HG03342 (cell line): ENCODE results near the gene OR6K6.

ENCODE experiments used
- ATAC-seq: cut with Tn5 transposase; IDR thresholded peaks from one replicate; pipeline ENCODE4 v1.9.1; 2021; ENCODE audit warnings: mild to moderate bottlenecking, moderate library complexity; ENCODE audit not compliant: unreplicated experiment

OR6K6 gene, protein sequence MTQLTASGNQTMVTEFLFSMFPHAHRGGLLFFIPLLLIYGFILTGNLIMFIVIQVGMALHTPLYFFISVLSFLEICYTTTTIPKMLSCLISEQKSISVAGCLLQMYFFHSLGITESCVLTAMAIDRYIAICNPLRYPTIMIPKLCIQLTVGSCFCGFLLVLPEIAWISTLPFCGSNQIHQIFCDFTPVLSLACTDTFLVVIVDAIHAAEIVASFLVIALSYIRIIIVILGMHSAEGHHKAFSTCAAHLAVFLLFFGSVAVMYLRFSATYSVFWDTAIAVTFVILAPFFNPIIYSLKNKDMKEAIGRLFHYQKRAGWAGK

DNA sequence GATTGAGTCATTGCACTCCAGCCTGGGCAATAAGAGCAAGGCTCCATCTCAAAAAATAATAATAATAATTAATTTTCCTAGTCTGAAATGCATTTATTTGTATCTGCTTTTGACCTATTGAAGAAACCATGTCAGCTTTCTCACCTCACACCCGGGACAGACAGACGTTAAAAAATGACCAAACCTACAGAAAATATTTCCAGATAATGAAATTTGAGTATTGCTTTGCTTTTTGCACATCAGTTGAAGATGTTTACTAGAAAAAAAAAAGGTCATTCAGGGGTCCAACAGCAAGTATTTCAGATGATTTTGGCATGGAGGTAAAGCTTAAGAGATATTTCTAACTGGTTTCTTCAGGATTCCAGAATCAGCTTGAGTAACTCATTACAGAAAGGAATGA, at the start of gene OR6K6:
Gene OR6K6, plus strand, starts transcription at position 301 of the 400 bp plus-strand sequence. CDS start 168 bp downstream, outside the sequence.
- ATAC-seq = no peak

DNA sequence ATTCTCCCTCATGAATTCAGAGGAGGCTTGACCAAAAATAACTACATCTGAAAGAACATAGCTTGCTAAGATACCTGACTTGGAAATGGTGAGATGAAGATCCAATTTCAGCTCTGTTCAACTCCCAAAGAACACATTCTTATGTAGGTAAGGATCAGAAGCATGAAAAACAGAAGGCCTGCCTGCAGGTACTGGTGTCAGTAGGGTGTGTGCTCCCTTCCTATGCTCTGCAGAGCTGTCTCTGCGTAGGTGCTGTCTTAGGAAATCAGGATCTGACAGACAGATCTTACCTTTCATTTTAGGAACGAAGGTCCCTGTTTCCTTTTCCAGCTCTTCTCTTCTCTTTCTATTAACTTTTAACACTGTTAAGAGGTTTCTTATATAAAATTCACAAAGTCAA, 48.4 kb upstream of the OR6K6 start:
- no peak for ATAC-seq

DNA sequence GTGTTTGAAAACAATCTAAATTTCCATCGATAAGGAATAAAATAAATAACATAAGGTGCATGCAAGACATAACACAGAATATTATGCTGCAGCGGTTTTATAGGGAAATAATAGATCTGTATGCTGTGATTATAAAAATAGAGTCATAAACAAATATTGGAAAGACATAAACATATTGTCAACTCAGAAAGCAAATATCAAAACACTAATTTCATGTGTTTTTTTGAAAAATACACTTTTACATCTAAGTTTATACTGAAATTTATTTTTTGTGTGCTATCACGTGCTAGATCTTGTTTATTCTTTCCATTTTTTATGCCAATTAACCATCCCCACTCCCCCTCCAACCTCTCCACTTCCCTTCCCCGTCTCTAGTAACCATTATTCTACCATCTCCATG, 43.4 kb upstream of the OR6K6 start:
- no peak for ATAC-seq

DNA sequence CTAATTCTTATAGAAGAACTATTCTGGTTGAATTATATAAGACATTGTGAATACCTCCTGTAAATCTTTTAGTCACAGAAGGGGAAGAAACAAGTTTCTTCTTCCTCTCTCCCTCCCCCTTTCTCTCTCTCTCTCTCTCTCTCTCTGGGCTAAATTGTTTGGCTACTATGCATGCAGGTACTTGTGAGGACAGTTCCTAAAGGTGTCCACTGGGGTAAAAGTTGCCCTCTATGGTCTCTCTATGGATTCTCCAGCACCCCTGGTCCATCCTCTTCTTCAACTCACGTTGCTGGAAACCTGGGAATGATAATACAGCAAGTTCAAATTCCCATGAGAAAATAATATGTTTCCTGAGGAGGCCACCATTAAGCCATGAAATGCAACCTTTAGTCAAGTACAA, 39.8 kb upstream of the OR6K6 start:
- no peak for ATAC-seq

DNA sequence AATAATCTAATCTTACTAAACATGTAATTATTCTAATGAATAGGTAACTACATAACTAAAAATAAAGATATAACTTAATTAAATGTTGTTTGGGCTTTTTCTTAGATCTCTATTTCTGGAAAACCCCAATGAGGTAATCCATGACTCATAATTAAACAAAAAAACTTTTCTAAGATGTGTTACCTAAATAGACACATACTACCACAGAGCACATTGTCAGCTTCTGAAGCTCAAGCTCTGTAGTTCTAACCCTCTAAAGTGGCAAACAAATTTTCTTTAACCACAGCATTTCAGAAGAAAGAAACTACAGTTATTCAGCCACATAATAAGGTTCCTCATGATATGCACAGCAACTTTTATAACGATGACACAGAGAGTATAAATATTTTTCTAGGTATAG, 38.2 kb upstream of the OR6K6 start:
- no peak for ATAC-seq

DNA sequence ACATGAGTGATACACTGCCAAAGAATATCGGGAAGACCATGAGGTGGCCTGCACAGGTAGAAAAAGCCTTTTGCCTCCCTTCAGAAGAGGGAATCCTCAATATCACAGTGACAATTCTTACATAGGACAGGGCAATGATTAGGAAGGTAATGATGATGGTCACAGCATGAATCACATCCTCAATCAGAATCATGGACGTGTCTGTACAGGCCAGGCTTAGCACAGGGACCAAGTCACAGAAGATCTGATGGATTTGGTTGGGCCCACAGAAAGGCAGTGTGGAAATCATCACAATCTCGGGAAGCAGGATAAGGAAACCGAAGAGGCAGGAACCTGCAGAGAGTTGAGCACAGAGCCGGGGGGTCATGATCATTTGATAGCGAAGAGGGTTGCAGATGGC, 37.2 kb upstream of the OR6K6 start:
- ATAC-seq = no peak

DNA sequence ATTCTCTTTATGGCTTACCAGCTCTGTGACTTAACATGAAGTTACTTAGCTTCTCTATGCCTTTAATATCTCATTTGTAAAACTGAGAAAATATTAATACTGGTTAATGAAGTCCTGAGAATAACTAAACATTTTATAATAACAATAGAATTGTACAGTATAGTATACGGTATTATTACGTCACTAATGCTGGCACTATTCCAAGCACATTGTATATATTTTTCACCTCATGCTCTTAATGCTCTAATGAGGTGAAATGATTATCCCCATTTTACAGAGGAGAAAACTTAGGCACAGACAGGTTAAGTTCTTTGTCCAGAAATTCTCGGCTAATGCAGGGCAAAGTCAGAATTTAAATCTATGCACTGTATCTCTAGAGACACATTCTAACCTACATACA, 34.9 kb upstream of the OR6K6 start:
- ATAC-seq = no peak

DNA sequence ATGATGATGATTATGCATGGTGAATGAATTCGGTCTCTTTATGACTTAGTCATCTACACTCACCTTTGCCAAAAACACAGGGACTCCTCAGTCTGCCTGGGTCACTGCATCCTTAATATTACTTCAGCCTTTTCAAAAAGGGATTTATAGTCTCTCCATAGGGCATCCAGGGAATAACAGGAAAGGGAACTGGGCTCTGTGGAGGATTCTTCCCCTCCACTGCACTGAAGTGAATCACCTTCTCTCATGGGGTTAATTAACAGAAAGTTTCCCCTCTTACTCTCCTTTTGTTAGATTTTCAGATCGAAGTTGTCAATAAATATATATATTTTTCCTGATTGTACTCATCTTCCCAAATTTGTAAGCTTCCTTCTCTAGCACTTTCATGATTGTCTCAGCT, 33.9 kb upstream of the OR6K6 start, which contains the start of gene OR6K3:
Gene OR6K3, minus strand, starts transcription at position 101 of the 400 bp plus-strand sequence. CDS start 2,605 bp downstream, outside the sequence.
- no peak for ATAC-seq

DNA sequence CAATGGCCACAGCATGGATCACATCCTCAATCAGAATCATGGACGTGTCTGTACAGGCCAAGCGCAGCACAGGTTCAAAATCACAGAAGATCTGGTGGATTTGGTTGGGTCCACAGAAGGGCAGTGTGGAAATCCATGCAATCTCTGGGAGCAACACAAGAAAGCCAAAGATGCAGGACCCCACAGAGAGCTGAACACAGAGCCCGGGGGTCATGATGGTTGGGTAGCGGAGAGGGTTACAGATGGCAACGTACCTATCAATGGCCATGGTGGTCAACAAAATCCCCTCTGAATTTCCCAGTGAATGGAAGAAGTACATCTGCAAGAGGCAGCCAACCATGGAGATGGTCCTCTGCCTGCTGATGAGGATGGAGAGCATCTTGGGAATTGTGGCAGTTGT, 30.1 kb upstream of the OR6K6 start:
- no peak for ATAC-seq

DNA sequence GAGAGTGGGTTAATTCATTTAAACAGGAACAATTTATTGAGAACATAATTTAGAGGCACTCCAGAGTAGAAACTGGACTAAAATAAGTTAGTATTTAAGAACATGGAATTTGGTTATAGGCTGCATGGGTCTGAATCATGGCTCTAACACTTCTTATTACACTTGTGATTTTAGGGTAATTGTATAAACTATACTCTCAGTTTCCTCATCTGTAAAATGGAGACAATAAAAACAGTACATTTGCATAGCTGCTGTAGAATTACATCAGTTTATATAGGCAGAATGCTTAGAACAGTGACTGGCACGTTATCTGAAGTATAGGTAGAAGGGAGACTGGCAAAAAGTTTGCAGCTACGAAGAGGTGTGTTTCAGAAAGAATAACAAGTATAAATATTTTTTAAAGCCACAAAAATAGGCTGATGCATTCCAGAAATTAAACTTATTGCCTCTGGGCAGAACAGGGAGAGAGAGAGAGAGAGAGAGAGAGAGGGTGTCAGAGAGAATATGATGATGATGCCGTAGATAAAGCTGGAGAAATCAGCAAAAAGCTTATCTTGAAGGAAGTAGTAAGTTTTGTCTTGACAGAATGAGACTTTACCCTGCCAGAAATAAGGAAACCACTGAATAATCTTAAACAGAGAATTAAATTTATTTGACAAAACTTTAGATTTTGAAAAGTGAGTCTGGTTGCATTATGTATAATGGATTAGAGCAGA, 25.9 kb upstream of the OR6K6 start:
- no peak for ATAC-seq

DNA sequence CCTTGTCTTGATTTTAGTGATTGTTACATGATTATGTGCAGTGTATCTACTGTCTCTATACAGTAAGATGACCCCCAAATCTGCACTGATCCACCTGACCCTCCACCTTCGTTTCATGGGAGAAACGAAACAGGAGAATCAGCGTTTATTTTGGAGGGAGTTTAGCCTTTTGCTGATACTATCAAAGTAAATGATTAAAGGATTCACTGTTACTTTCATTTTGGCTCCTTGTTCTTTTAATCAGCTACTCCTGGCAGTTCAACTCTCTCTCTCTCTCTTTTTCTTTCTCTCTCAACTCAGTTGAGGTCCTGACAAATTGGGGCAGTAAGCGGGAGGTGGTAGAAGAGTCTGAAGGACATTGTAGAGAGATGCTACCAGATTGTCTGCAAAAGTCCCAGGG, 24.1 kb upstream of the OR6K6 start:
- ATAC-seq = no peak

DNA sequence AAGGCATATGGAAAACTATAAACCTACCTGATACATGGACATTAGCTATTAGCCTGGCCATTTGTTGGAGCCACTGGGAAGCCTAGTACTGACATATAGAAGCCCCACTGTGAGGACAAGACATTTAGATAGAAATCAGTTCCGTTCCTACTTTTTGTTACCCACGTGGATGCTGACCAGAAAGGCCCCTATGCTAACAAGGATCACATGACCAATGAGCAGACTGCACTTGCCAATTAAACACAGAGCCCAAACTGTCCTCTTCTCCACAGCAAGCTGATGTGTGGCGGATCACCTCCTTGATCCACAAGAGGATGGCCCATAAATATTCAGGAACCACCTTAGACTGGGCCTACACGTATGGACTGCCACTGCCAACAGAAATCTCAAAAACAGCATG, 22.8 kb upstream of the OR6K6 start:
- no peak for ATAC-seq

DNA sequence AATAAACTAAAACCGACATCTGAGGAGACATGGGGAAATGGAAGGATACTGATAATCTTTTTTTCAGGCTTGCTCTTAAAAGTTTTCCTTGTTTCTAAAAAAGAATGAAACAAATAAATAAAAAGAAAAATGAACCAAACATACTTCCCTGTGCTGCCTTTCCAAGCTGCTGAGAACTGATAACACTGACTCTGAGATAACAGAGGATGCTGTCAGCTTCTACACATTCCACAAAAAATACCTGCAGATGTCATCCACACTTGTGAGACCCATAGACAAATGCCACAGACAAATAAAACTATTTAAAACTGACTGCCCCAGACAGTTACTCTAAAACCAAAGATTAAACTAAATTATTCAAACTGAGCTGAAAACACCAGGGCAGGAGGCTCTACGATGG, 22.0 kb upstream of the OR6K6 start:
- no peak for ATAC-seq

DNA sequence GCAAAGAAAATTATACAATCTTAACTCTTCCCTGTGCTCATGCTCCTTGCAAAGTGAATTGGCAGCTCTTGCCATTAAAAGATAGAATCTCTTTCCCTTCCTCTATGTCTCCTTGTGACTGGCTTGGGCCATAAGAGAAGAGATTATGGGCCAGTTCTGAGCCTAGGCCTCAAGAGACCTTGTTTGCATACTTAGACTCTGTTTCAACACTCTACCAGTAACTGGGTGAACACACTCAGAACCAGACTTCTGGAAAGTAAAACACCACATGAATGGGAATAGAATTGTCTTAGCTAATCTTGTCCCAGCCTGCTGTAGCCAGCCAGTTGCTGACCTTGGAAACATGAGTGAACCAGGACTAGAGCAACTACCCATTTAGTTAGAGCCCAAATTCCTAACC, 18.7 kb upstream of the OR6K6 start:
- no peak for ATAC-seq

DNA sequence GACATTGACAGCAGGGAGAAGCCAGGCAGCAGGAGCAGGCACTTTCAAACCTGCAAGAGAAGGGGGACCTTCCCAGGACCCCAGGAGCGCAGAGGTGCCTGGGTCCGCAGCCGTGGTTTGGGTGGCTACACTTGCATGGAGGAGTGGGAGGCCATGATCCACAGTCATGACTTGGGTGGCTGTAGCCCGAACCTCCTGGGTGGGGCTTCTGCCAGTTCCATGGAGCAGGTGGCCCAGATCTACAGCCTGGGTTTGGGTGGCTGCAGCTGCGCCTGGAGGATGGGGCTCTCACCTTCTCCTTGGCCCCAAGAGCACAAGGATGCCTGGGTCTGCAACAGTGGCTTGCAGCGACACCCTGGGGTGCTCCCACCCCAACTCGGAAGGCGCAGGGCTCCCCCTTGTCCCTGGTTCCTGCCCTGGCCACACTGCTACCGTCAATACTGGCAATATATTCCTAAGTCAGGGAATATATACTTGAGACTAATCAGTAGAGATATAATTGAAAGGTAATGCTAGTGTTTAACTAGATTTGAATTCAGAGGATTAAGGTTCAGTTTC, 2.3 kb upstream of the OR6K6 start:
- ATAC-seq = no peak

DNA sequence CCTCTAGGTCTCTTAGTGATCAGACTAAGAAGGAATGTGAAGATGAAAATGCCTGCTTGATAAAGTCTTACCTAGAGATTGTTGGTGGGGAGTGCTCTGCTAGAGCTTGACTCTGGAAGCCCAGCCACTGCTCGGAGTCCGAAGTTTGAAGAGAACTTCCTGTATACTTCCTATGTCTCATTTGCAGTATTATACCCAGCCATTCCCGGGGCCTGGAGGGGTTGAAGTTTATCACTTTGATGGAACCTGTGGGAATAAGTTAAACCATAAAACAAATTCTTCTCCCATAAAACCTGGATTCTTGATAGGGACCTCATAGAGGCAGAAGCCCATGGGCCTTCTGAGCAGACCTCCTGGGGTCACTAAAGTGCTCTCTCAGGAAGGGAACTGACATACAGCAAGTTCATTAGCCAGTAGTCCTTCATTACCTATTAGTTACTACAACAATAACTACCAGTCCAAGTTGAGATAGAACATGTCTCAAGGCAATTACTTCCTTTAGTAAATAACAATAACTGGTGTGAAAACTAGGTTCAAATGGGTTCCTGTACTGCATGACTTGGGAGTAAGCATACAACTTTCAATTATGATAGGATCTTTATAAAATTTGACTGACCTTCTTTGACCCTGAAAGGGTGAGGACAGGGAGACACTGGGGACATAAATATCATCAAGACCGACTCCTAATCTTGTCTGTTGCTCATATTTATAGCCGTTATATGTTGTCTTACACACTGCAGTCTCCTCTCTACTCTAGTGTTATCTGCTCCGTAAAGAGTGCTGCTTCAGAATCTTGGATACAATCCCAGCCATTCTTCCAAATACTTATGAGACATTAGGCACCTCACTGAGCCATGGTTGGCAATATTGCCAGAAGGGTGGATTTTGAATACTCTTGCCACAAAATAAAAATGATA, 17.7 kb downstream of the OR6K6 start, which contains the start of gene OR6N1:
Gene OR6N1, minus strand, starts transcription at position 246 of the 917 bp plus-strand sequence. CDS start 5,513 bp downstream, outside the sequence.
- no peak for ATAC-seq

DNA sequence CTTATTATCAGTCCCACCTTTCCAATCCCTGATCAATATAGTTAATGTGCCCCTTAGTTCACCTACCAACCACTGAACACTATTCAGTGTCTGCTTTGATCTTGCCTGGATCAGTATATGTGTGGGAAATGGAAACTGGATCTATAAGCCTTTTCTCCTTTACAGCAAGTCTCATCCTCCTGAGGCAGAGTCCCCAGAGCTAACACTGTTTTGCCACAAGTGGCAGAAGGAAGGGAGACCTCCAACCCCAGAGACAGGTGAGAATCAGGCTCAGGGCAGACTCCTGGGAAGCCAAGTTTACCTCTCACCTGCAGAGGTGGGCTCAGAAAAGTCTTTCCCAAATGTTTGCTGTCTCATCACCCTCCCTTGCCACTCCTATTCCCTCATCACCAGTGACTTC, 26.6 kb downstream of the OR6K6 start, which contains the start of gene OR6N2:
Gene OR6N2, minus strand, starts transcription at position 101 of the 400 bp plus-strand sequence. CDS start 3,569 bp downstream, outside the sequence.
- no peak for ATAC-seq

DNA sequence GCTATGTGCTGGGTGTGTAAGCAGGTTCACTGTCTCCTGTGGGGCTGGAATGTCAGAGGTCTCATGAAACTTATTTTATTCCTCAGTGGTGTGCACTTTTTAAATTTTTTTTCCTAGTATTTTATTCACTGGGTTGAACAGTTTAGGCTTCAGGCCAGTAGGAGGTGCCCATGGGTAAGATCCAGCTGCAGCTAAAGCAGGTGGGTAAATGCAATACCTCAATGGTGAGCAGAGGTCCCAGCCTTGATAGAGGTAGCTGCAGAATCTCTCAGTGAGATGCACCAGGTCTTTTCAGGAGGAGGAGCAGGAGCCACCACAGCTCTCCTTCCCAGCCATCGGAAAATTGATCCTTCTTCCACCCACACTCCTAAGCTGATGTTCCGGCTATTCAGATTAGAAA, 39.1 kb downstream of the OR6K6 start:
- no peak for ATAC-seq

DNA sequence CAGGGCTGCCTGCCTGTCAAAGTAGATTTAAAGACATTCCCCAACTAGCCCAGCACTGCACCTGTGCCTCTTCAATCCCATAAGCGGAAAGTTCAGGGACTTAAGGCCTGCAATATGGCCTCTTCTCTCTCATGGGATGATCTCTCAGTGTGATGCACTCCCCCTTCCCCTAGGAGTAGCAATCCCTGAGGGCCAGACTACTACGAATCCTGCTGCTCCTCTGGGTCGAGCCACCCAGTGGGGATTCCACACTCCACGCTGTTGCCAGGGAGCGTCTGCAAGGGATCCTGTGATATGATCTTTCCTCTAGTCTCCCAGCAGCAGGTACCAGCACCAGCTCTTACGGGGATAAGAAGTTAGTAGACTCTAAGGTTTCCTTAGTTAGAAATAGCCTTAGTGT, 39.7 kb downstream of the OR6K6 start:
- no peak for ATAC-seq

DNA sequence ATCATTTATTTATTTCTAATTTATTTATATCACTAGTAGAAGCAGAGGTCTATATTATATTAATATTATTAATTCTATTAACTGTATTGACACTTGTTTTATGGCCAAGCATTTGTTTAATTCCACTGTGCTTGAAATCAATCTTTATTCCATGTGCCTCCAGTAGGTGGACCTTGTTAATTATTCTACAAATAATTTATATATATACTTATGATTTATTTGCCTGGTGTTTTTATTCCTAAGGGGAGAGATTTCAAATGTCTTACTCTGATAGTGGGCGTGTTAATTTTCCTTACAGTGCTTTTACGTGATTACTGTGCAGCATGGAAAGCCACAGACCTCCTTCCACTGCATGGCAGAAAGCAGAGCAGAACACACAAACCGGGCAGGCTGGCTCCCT, 44.0 kb downstream of the OR6K6 start:
- ATAC-seq = no peak

DNA sequence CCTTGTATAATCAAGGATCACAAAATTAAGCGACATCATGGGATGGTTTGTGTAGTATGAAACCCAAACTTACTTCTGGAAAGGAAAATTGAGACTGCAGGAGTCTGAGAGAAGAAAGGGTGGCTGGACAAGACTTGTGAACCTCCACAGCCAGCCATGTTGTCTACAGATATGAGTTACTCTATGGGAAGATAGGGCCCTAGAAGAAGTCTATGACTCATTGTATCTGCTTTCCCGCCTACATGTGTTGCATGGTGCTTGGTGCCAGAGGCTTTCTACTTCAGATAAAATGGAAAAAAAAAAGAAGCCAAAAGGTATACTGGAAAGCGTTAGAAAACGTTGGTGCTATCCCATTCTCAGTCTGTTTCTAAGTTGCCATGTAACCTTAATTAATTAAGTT, 45.2 kb downstream of the OR6K6 start:
- no peak for ATAC-seq
